DND-41 (cell line): ENCODE measurements around the gene TLE4.
A peak's percentile ranks its signal among the peaks of the same experiment; 100 is the strongest.

Experiments used
- ATAC-seq: fragments of 200-7000 bp; cut with Tn5 transposase; 3 replicates; pipeline ENCODE4 v1.9.1; 2021; ENCODE audit warnings: low read depth; ENCODE audit not compliant: insufficient read depth
- DNase-seq: peaks from one replicate; pipeline ENCODE4 v3.0.0-alpha.2; 2020
- H2AFZ ChIP-seq: 2 replicates; pipeline ENCODE4 v1.6.0; 2012; ENCODE audit warnings: low read depth, low read length
- H3K27ac ChIP-seq: 2 replicates; pipeline ENCODE4 v1.5.1; 2012; ENCODE audit warnings: low read length, inconsistent platforms
- H3K27me3 ChIP-seq: fragments of 200-600 bp; sonication (generic); 2 replicates; pipeline ENCODE4 v1.6.0; 2012; ENCODE audit warnings: low read length, mild to moderate bottlenecking, inconsistent platforms; ENCODE audit not compliant: insufficient read depth, poor library complexity
- H3K36me3 ChIP-seq: 2 replicates; pipeline ENCODE4 v1.5.1; 2012; ENCODE audit warnings: low read length, inconsistent platforms; ENCODE audit not compliant: insufficient read depth
- H3K4me1 ChIP-seq: 2 replicates; pipeline ENCODE4 v1.5.1; 2012; ENCODE audit warnings: mild to moderate bottlenecking, low read length; ENCODE audit not compliant: insufficient read depth
- H3K4me2 ChIP-seq: 2 replicates; pipeline ENCODE4 v1.6.0; 2012; ENCODE audit warnings: mild to moderate bottlenecking, moderate library complexity, low read length, inconsistent platforms; ENCODE audit not compliant: insufficient read depth
- H3K4me3 ChIP-seq, 2 experiments: fragments of 200-600 bp in 1 of 2; shearing (Covaris generic) in 1 of 2; 2 replicates each; pipeline ENCODE4 v1.5.1; 2012 to 2016; ENCODE audit warnings: inconsistent platforms in 2 of 2, low read length in 2 of 2, mild to moderate bottlenecking in 2 of 2, low read depth in 1 of 2, moderate library complexity in 1 of 2
- H3K79me2 ChIP-seq: 2 replicates; pipeline ENCODE4 v1.6.0; 2012; ENCODE audit warnings: low read length, inconsistent platforms; ENCODE audit not compliant: insufficient read depth
- H3K9ac ChIP-seq: 2 replicates; pipeline ENCODE4 v1.6.0; 2012; ENCODE audit warnings: low read depth, mild to moderate bottlenecking, inconsistent platforms, low read length, moderate library complexity
- H3K9me3 ChIP-seq: 2 replicates; pipeline ENCODE4 v1.5.1; 2012; ENCODE audit warnings: low read length, moderate library complexity, mild to moderate bottlenecking, inconsistent platforms; ENCODE audit not compliant: insufficient read depth, severe bottlenecking
- H4K20me1 ChIP-seq: 2 replicates; pipeline ENCODE4 v1.6.0; 2012; ENCODE audit warnings: low read length; ENCODE audit not compliant: insufficient read depth
- EZH2 ChIP-seq: IDR thresholded peaks from 3 replicates; pipeline ENCODE4 v1.6.1; 2012; ENCODE audit warnings: borderline replicate concordance, low read depth, mild to moderate bottlenecking, moderate library complexity, low read length, inconsistent platforms; ENCODE audit not compliant: severe bottlenecking
- TF ChIP-seq, protein P1 (sequence below): IDR thresholded peaks from 2 replicates; pipeline ENCODE4 v1.5.1; 2012; ENCODE audit warnings: borderline replicate concordance, low read length, moderate library complexity, mild to moderate bottlenecking; ENCODE audit not compliant: poor library complexity, severe bottlenecking; ENCODE audit errors: extremely low read depth

TLE4 gene

DNA sequence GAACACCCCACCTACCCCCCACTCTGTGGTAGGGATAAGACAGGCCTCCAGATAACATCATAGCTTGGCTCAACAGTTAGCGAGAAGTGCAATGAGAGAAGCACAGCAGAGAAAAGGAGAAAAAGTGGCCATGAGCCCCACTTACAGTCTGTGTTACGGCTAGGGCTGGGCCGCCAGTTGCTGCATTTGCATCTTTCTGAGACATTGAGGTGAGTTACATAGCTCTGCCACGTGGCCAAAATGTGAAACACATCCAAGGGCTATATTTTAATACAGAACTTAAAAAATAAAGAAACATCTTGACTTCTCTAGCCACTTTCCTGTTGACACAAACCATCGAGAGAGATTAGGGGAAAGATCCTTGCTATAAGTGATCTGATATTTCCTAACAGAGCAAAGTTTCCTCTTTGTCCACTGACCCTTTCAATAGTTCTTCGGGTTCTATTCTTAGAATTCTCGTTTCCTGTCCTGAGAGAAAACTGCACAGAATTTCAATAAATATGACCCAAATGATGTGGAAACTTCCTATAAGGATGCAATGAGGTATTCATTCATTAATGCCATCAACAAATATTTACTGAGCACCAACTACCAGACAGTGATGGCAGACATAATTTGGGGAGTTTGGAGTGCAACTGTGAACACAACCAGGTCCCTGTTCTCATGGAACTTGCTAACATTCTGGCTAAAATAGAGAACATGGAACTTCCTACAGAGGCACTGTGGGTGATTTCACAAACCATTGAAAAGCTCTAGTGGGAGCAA lies 3.2 kb upstream of the TLE4 start:
- peaks cover 14% of the 10 kb centered on the region for H3K4me1 ChIP-seq
- no peak for ATAC-seq
- no peak overlapping the region for H3K4me3 ChIP-seq
- no peaks in the 10 kb centered on the region for H3K36me3 ChIP-seq
- no peak for DNase-seq
- no peaks in the 10 kb centered on the region for H3K9me3 ChIP-seq
- no peak overlapping the region for H3K9ac ChIP-seq
- TF ChIP-seq, protein P1, sequence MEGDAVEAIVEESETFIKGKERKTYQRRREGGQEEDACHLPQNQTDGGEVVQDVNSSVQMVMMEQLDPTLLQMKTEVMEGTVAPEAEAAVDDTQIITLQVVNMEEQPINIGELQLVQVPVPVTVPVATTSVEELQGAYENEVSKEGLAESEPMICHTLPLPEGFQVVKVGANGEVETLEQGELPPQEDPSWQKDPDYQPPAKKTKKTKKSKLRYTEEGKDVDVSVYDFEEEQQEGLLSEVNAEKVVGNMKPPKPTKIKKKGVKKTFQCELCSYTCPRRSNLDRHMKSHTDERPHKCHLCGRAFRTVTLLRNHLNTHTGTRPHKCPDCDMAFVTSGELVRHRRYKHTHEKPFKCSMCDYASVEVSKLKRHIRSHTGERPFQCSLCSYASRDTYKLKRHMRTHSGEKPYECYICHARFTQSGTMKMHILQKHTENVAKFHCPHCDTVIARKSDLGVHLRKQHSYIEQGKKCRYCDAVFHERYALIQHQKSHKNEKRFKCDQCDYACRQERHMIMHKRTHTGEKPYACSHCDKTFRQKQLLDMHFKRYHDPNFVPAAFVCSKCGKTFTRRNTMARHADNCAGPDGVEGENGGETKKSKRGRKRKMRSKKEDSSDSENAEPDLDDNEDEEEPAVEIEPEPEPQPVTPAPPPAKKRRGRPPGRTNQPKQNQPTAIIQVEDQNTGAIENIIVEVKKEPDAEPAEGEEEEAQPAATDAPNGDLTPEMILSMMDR: peak; percentile 12
- TF ChIP-seq EZH2: no peak
- H4K20me1 ChIP-seq: peaks cover 2% of the 10 kb centered on the region; the same call in 1 of the 2 replicates
- no peak overlapping the region for H3K4me2 ChIP-seq
- H3K79me2 ChIP-seq: peaks cover 4% of the 10 kb centered on the region
- H2AFZ ChIP-seq: no peak overlapping the region
- H3K27me3 ChIP-seq: peaks cover 5% of the 10 kb centered on the region
- H3K27ac ChIP-seq: no peak overlapping the region

DNA sequence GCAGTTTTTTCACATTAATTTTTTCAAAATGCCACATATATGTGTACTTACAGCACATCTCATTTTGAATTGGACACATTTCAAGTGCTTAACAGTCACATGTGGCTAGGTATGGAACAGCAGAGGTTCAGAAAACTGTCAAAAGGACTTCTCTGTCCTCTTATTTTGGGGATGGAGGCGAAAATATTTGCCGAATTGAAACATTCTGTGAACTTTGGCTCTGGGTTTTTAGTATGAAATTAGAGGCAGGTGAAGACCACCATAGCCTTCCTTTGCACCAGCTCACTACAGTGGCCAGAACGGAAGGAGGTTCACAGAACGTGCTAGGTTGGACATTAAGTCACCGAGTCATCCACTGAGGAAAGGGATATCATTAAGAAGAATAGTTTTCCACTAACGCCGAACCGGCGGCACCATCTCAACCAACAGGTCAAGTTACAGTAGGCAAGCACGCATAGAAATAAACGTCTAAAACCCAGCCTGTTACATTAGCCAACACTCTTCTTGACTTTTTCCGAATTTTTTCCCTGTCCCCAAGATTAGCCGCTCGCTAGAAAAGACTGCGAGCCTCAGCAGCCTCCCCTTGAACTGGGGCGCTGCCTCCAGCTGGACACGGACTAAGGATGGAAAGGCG lies 1.8 kb upstream of the TLE4 start:
- Histone ChIP-seq H3K9me3 (no peaks in the 10 kb centered on the region), H4K20me1 (peaks cover 10% of the 10 kb centered on the region; the same call in 1 of the 2 replicates), H3K4me3 (no peak overlapping the region), H3K4me1 (peaks cover 28% of the 10 kb centered on the region), H3K27me3 (peaks cover 5% of the 10 kb centered on the region), H3K4me2 (peak overlapping the region; percentile 83; the same call in 1 of the 2 replicates), H2AFZ (no peak overlapping the region), H3K79me2 (peaks cover 7% of the 10 kb centered on the region), H3K36me3 (no peaks in the 10 kb centered on the region), H3K27ac (no peak overlapping the region), H3K9ac (no peak overlapping the region)
- no peak for TF ChIP-seq EZH2
- TF ChIP-seq, protein P1: no peak
- ATAC-seq (no peak), DNase-seq (no peak)

DNA sequence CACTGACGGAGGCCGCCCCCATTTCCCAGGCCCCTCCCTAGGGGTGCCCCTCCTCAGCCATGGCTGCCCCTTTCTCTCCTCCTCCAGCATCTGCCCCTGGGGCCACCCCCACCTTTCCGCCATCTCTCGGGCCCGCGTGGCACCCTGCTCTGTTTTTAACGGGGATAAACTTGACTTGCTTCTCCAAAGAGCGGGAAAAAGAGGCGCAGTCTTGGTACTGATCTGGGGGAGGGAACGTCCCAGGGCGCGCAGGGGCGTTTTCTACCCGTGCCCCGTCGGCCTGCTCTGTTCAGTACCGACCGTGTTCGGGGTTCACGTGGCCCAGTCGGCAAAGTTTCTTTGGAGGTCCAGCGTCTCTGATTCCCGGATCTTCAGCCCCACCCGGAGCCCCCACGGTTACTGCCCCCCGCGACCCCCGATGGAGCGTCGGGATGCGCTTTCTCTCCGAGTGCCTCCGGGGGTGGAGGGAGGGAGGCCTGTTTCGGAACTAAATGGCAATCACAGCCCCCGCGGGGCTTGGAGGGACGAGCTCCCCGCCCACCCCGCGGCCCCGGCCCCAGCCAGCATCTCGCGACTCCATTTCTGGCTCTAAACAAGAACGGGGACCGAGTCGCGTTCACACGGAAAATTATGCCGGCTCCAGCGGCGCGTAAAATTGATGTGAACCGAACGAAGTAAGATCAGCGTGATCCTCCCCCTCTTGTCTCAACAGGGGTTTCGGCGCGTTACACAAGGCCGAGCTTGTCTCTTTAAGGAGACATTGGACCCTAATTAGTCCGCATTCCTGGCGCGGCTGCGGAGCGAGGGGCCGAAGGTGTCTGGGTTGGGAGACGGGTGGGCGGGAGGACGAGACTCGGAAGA lies 1.1 kb upstream of the TLE4 start:
- Histone ChIP-seq H3K4me2 (peak overlapping the region; percentile 83), H3K4me3 (peak overlapping the region; percentile 41 to 76; a peak in 3 of 4 replicates), H2AFZ (peak overlapping the region; percentile 87), H3K27ac (peak overlapping the region; percentile 74), H3K27me3 (peaks cover 5% of the 10 kb centered on the region), H3K4me1 (peaks cover 32% of the 10 kb centered on the region), H3K79me2 (peaks cover 7% of the 10 kb centered on the region), H3K9ac (peak overlapping the region; percentile 69), H4K20me1 (peaks cover 10% of the 10 kb centered on the region; the same call in 1 of the 2 replicates), H3K36me3 (no peaks in the 10 kb centered on the region), H3K9me3 (no peaks in the 10 kb centered on the region)
- TF ChIP-seq EZH2: no peak
- TF ChIP-seq, protein P1: no peak
- DNase-seq: no peak
- ATAC-seq: no peak
